ENCODE results near the gene IL1B. TPM values are rescaled to one million over a fixed set of nuclear protein-coding genes. Genes with fewer than 3 reads are reported as not detected.

IL1B gene
- total RNA-seq, 1 experiment from 2014 or later = not detected

DNA sequence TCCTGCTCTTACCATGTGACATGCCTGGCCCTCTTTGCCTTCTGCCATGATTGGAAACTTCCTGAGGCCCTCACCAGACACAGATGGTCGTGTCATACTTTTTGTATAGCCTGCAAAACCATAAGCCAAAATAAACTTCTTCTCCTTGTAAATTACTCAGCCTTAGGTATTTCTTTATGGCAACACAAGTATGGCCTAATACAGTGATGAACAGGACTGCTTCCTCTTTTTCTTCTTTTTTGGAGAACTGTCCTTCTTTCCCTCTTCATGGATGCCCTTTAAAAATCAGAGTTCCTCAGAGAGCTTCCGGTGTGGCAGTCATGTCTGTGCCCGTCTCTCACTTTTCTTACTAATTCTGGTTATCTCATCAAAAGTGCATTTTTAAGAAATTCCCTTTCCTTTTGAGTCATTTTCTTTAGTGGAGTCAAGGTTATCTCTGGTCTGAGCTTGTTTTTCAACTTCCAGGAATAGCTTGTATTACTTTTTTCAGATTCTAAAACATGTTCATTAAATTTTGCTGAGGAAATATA lies 43.1 kb downstream of the IL1B start:
- Histone ChIP-seq H3K4me3 (ENCODE audit: insufficient read depth, low read depth, low read length) (no peak overlapping the region), H3K27me3 (ENCODE audit: control insufficient read depth, insufficient read depth, low read length) (no peaks in the 10 kb centered on the region), H3K36me3 (replicated peaks; ENCODE audit: control insufficient read depth, insufficient read depth, low read length) (no peaks in the 10 kb centered on the region)
- DNase-seq = no peak

DNA sequence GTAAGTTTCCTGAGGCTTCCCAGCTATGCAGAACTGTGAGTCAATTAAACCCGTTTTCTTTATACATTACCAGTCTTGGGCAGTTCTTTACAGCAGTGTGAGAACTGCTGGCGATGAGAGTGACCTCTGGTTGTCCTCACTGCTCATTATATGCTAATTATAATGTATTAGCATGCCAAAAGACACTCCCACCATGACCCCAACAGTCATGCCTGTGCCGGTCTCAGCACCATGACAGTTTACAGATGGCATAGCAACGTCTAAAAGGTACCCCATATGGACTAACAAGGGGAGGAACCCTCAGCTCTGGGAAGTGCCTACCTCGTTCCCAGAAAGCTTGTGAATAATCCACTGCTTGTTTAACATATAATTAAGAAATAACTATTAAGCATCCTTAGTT lies 44.2 kb downstream of the IL1B start:
- no peaks in the 10 kb centered on the region for H3K27me3 ChIP-seq (ENCODE audit: control insufficient read depth, insufficient read depth, low read length)
- H3K4me3 ChIP-seq (ENCODE audit: insufficient read depth, low read depth, low read length) = no peak overlapping the region
- no peak for DNase-seq
- no peaks in the 10 kb centered on the region for H3K36me3 ChIP-seq (replicated peaks; ENCODE audit: control insufficient read depth, insufficient read depth, low read length)

DNA sequence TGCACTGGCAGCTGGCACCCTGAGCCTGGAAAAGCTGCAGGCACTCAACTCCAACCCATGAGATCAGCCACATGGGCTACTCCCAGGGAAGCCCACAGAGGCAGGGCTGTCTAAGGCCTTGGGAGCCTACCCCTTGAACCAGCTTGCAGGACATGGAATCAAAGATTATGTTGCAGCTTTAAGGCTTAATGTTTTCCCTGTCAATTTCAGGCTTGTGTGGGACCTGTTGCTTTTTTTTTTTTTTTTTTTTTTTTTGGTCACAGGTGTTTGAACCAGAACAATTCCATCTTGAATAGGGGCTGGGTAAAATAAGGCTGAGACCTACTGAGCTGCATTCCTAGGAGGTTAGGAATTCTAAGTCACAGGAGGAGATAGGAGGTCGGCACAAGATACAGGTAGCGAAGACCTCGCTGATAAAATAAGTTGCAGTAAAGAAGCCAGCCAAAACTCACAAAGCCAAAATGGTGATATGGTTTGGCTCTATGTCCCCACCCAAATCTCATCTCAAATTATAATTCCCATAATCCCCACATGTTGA lies 44.8 kb downstream of the IL1B start:
- Histone ChIP-seq H3K36me3 (replicated peaks; ENCODE audit: control insufficient read depth, insufficient read depth, low read length) (no peaks in the 10 kb centered on the region), H3K4me3 (ENCODE audit: insufficient read depth, low read depth, low read length) (no peak overlapping the region), H3K27me3 (ENCODE audit: control insufficient read depth, insufficient read depth, low read length) (no peaks in the 10 kb centered on the region)
- DNase-seq = no peak

DNA sequence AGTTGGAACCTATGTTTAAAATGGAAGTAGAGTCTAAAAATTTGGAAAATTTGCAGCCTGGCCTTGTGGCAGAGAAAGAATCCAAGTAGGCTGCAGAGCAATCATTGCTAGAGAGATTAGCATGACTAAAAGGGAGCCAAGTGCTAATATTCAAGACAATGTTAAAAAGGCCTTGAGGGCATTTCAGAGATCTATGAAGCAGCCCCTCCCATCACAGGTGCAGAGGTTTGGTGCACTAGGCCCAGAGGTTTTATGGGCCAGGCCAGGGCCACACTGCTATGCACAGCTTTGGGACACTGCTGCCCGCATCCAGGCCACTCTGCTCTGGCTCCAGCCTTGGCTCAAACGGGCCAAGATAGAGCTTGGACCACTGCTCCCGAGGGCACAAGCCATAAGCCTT lies 45.6 kb downstream of the IL1B start:
- no peak for DNase-seq
- no peaks in the 10 kb centered on the region for H3K36me3 ChIP-seq (replicated peaks; ENCODE audit: control insufficient read depth, insufficient read depth, low read length)
- no peak overlapping the region for H3K4me3 ChIP-seq (ENCODE audit: insufficient read depth, low read depth, low read length)
- no peaks in the 10 kb centered on the region for H3K27me3 ChIP-seq (ENCODE audit: control insufficient read depth, insufficient read depth, low read length)

DNA sequence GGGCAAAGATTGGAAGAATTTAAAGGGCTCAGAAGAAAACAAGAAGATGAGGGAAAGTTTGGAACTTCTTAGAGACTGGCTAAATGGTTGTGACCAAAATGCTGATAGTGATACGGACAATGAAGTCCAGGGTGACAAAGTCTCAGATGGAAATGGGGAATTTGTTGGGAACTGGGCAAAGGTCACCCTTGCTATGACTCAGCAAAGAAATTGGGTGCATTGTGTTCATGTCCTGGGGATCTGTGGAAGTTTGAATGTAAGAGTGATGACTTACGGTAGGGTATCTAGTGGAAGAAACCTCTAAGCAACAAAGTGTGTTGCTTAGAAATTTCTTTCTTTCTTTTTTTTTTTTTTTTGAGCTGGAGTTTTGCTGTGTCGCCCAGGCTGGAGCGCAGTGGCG lies 46.3 kb downstream of the IL1B start:
- Histone ChIP-seq H3K4me3 (ENCODE audit: insufficient read depth, low read depth, low read length) (no peak overlapping the region), H3K36me3 (replicated peaks; ENCODE audit: control insufficient read depth, insufficient read depth, low read length) (no peaks in the 10 kb centered on the region), H3K27me3 (ENCODE audit: control insufficient read depth, insufficient read depth, low read length) (no peaks in the 10 kb centered on the region)
- DNase-seq = no peak

DNA sequence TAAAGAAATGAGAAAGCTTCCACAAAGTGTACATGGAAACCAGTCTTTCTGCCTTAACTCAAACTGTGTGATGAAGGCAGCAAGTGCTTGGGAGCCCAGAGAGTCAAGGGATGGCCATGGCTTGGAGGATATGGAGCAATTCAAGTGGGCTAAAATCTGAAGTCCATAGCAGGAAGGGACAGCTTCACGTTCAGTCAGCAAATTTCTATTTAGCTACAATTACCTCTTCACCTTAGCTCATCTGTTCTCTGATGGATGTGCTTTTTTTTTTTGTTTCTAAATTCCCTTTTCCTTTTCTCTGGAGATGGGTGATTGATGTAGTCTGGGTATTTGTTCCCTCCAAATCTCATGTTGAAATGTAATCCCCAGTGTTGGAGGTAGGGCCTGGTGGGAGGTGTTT lies 47.4 kb downstream of the IL1B start:
- Histone ChIP-seq H3K27me3 (ENCODE audit: control insufficient read depth, insufficient read depth, low read length) (no peaks in the 10 kb centered on the region), H3K4me3 (ENCODE audit: insufficient read depth, low read depth, low read length) (no peak overlapping the region), H3K36me3 (replicated peaks; ENCODE audit: control insufficient read depth, insufficient read depth, low read length) (no peaks in the 10 kb centered on the region)
- DNase-seq = no peak

DNA sequence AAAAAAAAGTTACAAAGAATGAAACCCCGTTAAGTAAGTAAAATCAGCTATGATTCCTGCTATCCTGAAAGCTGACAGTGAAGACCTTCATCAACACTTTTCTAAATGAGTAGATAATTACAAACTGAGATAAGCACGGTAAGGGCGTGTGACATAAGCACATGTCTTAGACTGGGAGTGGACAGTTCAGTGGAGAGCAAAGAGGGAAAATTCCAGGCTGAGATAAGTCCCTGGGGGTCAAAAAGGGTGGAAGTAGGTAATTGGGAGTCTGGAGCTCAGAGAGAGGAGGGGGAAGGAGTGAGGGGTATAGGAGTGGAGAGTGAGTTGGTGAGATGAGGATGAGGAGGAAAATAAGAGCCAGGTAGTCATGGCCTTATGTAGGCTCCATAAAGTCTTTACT lies 47.9 kb downstream of the IL1B start:
- H3K27me3 ChIP-seq (ENCODE audit: control insufficient read depth, insufficient read depth, low read length) = no peaks in the 10 kb centered on the region
- H3K4me3 ChIP-seq (ENCODE audit: insufficient read depth, low read depth, low read length) = no peak overlapping the region
- DNase-seq = no peak
- H3K36me3 ChIP-seq (replicated peaks; ENCODE audit: control insufficient read depth, insufficient read depth, low read length) = no peaks in the 10 kb centered on the region

DNA sequence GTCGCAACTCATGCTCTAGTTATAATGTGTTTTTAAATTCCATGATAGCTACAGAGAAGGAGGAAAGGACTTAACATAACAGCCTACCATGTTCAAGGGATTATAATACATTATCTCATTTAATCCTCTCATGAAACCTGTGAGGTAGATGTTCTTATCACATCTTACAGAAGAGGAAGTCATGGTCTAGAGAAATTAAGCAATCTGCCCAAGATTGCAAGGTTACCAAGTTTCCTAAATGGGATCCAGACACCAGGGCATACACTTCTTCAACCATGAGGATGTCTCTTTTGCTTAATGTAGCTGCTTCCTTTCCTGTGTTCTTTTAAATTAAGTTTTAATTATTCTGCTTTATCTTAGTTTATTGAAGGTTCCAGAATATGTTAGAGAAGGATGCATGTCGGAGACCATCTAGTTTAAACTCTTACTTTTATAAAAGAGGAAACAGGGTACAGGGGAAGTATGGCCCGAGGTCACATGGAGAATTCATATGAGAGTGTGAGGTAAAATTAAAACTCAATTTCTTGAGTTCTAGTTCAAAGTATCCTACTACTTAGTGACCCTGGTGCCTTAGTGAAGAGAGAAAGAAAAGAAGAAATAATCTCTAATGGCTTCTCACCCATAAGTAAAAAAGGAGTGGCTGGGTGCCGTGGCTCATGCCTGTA lies 48.7 kb downstream of the IL1B start:
- no peak for DNase-seq
- Histone ChIP-seq H3K4me3 (ENCODE audit: insufficient read depth, low read depth, low read length) (no peak overlapping the region), H3K36me3 (replicated peaks; ENCODE audit: control insufficient read depth, insufficient read depth, low read length) (no peaks in the 10 kb centered on the region), H3K27me3 (ENCODE audit: control insufficient read depth, insufficient read depth, low read length) (no peaks in the 10 kb centered on the region)

DNA sequence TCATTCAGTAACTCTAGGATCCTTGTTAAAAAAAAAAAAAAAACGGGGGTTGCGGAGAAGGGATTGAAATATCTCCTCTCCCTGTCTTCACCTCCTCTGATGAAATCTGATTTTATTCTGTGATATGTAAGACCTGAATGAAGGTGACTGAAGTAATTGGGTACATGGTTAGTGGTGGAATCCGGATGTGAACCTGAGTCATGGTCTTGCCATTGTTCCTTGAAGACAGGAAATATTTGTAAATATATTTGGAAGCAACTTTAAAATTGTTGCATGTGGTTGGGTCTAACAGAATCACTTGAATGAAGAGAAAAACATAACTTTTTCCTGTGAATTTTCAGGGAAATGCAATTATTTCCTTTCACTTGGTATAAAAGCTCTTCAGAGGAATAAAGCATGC lies 49.3 kb downstream of the IL1B start:
- DNase-seq = no peak
- Histone ChIP-seq H3K27me3 (ENCODE audit: control insufficient read depth, insufficient read depth, low read length) (no peaks in the 10 kb centered on the region), H3K36me3 (replicated peaks; ENCODE audit: control insufficient read depth, insufficient read depth, low read length) (no peaks in the 10 kb centered on the region), H3K4me3 (ENCODE audit: insufficient read depth, low read depth, low read length) (no peak overlapping the region)

DNA sequence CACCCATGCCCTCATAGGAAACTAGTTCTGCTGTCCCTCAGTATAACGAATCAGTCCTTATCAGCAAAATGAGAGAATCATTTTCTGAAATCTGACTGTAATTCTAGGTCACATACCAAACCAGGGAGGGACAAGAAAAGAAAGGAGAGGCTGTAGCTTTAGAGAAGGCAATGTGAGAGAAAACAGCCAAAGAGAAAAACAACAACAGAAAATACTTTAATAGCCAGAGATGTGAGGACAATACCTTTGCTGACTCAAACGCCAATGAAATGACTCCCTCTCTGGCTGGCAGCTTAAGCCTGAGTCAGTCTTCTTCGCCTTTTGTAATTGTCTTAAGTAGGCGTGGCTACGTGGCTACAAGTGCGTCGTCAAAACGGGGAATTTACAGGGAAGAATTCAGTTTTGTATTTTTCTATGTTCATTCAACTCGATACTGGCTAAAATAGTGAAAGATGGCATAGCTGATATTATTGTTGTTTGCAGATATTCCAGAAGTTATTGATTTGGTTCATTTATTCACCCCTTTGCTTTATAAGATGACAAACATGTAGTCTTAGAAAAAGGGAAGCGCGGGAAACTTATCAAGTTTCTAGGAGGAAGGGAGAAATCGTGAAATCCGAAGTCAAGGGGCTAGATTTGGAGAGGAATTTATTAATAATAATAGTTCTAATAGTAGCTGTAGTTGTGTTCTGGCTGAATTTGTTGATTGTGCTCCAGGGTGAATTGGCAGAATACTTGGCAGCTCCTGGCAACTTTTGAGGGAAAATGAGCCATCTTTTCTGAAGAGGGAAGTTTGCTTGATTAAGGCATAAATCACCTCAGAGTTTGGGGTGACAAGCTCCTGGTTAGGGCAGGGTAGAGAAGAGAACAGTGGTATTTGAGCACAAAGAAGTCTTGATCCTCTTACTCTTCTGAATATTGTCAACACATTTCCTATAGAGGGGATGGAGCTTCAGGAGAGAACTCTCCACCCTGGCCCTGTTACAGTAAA lies 52.1 kb downstream of the IL1B start, which contains the start of gene IL1A:
Gene IL1A, minus strand, starts transcription at position 295 of the 991 bp plus-strand sequence. CDS start 723 bp downstream, outside the sequence.
- Histone ChIP-seq H3K36me3 (replicated peaks; ENCODE audit: control insufficient read depth, insufficient read depth, low read length) (no peaks in the 10 kb centered on the region), H3K27me3 (ENCODE audit: control insufficient read depth, insufficient read depth, low read length) (no peaks in the 10 kb centered on the region), H3K4me3 (ENCODE audit: insufficient read depth, low read depth, low read length) (no peak within 1 kb of the TSS)
- peak; percentile 56 for DNase-seq

DNA sequence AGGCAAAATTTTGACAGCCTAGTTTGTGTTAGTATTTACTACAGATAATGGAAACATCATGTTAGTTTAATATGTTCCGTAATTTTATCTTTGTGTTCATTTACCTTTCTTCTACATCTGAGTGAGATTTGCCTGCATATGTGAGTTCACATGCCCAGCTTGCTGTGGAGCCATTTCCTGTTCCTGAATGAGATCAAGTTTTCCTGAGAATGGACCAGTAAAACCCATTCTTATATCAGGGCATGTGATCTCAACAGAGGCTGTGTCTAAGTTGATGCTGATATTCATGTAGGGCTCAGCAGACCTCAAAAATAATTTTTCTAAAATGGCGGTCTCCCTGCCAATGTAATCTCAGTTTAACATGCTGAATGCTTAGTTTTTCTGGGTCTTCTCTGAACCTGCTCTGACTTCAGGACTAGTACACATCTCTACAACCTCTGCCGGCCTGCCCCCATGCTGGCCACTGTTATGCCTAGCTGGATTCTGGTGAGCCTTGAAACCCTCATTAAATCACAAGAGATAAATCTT lies 53.3 kb downstream of the IL1B start:
- DNase-seq = no peak
- Histone ChIP-seq H3K4me3 (ENCODE audit: insufficient read depth, low read depth, low read length) (no peak overlapping the region), H3K36me3 (replicated peaks; ENCODE audit: control insufficient read depth, insufficient read depth, low read length) (no peaks in the 10 kb centered on the region), H3K27me3 (ENCODE audit: control insufficient read depth, insufficient read depth, low read length) (no peaks in the 10 kb centered on the region)

DNA sequence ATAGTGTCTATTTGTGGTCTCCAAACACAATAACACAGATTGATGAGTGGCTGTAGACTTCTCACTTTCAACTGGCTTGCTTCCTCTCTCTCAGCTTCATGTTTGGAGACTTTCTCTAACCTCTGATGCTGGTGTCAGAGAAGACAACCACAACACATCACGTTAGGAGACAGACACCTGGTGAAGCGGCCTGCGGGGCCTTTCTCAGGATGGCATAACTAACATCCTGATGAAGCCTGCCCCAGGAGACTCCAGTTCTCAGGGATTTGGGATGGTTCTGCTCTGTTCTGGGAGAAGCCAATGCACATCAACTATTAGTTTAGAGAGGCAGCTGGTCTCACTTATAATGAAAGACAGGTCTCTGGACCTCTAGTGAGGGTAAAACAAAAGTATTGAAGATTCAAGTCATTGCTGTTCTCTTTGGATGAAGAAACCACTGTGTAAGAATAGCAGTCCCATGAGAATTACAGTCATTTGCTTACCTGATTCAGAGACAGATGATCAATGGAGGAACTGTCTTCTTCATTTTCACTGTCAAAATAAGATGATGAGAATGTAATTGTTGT lies 54.3 kb downstream of the IL1B start:
- H3K27me3 ChIP-seq (ENCODE audit: control insufficient read depth, insufficient read depth, low read length) = no peaks in the 10 kb centered on the region
- no peak for DNase-seq
- H3K36me3 ChIP-seq (replicated peaks; ENCODE audit: control insufficient read depth, insufficient read depth, low read length) = no peaks in the 10 kb centered on the region
- no peak overlapping the region for H3K4me3 ChIP-seq (ENCODE audit: insufficient read depth, low read depth, low read length)

Data from H7 (cell line).